Suprapubic skin (tissue), 4 donors: ENCODE data around the gene ANKMY1. TPM values are rescaled to one million over a fixed set of nuclear protein-coding genes. Genes with fewer than 3 reads are reported as not detected.

ENCODE experiments used
- DNase-seq, 2 donors: peaks; one replicate each; pipeline ENCODE4 v3.0.0-alpha.2; 2019; ENCODE audit warnings: low spot score in 2 of 2
- H3K27ac ChIP-seq: fragments of 200-600 bp; sonication (generic); one replicate; pipeline ENCODE4 v1.5.1; 2019
- H3K27me3 ChIP-seq: fragments of 200-600 bp; sonication (generic); one replicate; pipeline ENCODE4 v1.5.1; 2019
- H3K36me3 ChIP-seq: fragments of 200-600 bp; sonication (generic); one replicate; pipeline ENCODE4 v1.5.1; 2019
- H3K4me1 ChIP-seq: fragments of 200-600 bp; sonication (generic); one replicate; pipeline ENCODE4 v1.5.1; 2019
- H3K4me3 ChIP-seq: fragments of 200-600 bp; sonication (generic); one replicate; pipeline ENCODE4 v1.5.1; 2019; ENCODE audit warnings: mild to moderate bottlenecking
- H3K9me3 ChIP-seq: fragments of 200-600 bp; sonication (generic); one replicate; pipeline ENCODE4 v1.5.1; 2019
- CTCF ChIP-seq, 2 donors: fragments of 200-600 bp in 1 of 2; fragments of 450-650 bp in 1 of 2; sonication (generic) in 1 of 2; IDR thresholded peaks; one replicate each; pipeline ENCODE4 v1.5.1; 2016 to 2019; ENCODE audit warnings: antibody characterized with exemption in 2 of 2, mild to moderate bottlenecking in 1 of 2, moderate library complexity in 1 of 2
- EP300 ChIP-seq: sonication (generic); formaldehyde crosslinking; IDR thresholded peaks from one replicate; pipeline ENCODE4 v1.6.1; 2017; ENCODE audit warnings: antibody characterized with exemption
- POLR2A ChIP-seq, 2 donors: fragments of 450-650 bp; IDR thresholded peaks; one replicate each; pipeline ENCODE4 v1.6.1; 2017; ENCODE audit warnings: antibody characterized with exemption in 2 of 2, mild to moderate bottlenecking in 2 of 2, moderate library complexity in 2 of 2
- POLR2AphosphoS5 ChIP-seq, 3 donors: sonication (generic); formaldehyde crosslinking; IDR thresholded peaks; one replicate each; pipeline ENCODE4 v1.6.1; 2017; ENCODE audit warnings: antibody characterized with exemption in 3 of 3
- WGBS: methylation state at CpG from one replicate; pipeline ENCODE4 v1.1.5; 2018; 5-methylcytosine and 5-hydroxymethylcytosine counted together
- total RNA-seq, 4 donors: library from RNA; depleted of rRNA; stranded (reverse); fragments of >200 nt; gene quantifications; one replicate each; pipeline ENCODE4 v1.1.0, GENCODE V29; 2016

The ANKMY1 gene
- total RNA-seq, 4 donors from 2014 or later = 12.2 to 52.1 (median 23.0) TPM

GRCh38 chr2:240594511-240595380 is 37.0 kb upstream of the ANKMY1 start:
- WGBS = 65% methylated on average over 8 of the region's 34 CpGs
- TF ChIP-seq CTCF (IDR thresholded peaks at IDR 0.05) = no peak
- TF ChIP-seq POLR2A (IDR thresholded peaks at IDR 0.05) = no peak
- TF ChIP-seq EP300 = no peak
- TF ChIP-seq POLR2AphosphoS5 (IDR thresholded peaks at IDR 0.05) = no peak
- no peaks in the 10 kb centered on the region for H3K4me1 ChIP-seq
- DNase-seq = peak; percentile 57 to 75
- no peaks in the 10 kb centered on the region for H3K9me3 ChIP-seq
- peaks cover 68% of the 10 kb centered on the region for H3K36me3 ChIP-seq
- no peak overlapping the region for H3K27ac ChIP-seq
- H3K27me3 ChIP-seq = no peaks in the 10 kb centered on the region
- no peak overlapping the region for H3K4me3 ChIP-seq

DNA sequence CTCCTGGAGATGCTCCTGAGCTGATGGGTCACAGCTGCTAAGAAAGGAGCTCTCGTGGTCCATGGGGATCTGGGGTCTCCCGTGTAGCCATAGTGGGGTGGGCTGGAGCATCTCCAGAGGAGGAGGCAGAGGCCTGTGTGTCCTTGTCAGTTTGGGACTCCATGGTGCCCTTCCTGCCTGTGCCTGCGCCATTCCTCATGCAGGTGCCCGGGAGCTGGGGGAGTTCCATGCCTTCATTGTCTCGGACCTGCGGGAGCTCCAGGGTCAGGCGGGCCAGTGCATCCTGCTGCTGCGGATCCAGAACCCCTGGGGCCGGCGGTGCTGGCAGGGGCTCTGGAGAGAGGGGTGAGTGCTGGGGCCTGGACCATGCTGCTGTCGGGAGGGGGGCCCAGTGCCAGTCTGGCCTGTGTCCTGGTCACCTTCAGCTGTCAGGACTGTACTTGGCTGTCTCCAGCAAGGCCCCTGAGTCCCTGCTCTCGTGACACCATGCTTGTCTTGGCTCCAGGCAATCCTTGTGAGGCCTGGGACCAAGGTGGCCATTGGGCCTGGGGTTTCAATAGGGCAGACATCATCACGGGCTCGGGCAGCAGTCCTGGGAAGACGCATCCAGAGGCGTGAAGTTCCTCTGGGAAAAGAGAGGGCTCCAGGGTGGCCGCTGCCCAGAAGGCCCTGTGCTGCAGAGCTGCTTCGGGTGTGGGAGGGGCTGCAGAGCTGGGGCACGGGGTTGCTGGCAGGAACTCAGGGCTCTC is 36.1 kb upstream of the ANKMY1 start:
- Histone ChIP-seq H3K36me3 (peaks cover 64% of the 10 kb centered on the region), H3K4me3 (no peak overlapping the region), H3K27me3 (no peaks in the 10 kb centered on the region), H3K4me1 (no peaks in the 10 kb centered on the region), H3K27ac (no peak overlapping the region), H3K9me3 (no peaks in the 10 kb centered on the region)
- DNase-seq = peak; percentile 51 to 70
- 90% methylated on average over 8 of the region's 19 CpGs for WGBS
- TF ChIP-seq CTCF (IDR thresholded peaks at IDR 0.05) = no peak
- TF ChIP-seq POLR2AphosphoS5 (IDR thresholded peaks at IDR 0.05) = no peak
- no peak for TF ChIP-seq EP300
- TF ChIP-seq POLR2A (IDR thresholded peaks at IDR 0.05) = no peak

DNA sequence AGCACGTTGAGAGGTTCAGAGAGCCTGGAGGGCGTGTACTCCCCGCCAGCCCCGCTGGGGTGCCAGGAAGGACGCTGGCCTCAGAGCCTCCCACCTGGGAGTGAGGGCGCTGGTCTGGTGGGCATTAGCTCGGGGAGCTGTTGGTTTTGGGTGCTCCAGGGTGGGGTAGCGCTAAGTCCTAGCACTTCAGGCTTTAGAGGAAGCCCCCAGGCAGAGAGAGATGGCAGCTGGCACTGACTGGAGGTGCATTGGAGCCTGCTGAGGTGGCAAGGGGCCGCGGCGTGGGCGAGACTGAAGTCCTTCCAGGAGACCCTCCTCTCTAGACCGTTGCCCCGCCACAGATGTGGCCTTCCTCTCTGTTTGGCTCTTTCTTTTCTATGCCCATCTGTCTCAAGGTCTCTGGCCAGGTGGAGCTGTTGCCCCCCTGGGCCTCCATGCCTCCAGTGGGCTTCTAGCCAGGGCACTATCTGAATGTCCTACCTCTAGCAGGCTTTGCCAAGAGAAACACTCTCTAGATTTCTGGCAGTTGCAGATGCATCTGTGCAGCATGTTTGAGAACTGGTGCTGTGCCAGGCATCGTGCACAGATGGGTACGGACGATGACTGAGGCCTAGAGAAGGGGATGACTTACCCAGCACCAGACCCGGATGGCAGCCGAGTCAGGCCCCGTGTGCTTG is 35.4 kb upstream of the ANKMY1 start:
- Histone ChIP-seq H3K27ac (no peak overlapping the region), H3K4me3 (no peak overlapping the region), H3K4me1 (peaks cover 6% of the 10 kb centered on the region), H3K9me3 (no peaks in the 10 kb centered on the region), H3K36me3 (peaks cover 57% of the 10 kb centered on the region), H3K27me3 (no peaks in the 10 kb centered on the region)
- TF ChIP-seq POLR2AphosphoS5 (IDR thresholded peaks at IDR 0.05) = no peak
- TF ChIP-seq POLR2A (IDR thresholded peaks at IDR 0.05) = no peak
- no peak for TF ChIP-seq CTCF (IDR thresholded peaks at IDR 0.05)
- no peak for TF ChIP-seq EP300
- 87% methylated on average over 20 of the region's 20 CpGs for WGBS
- DNase-seq = peak in 1 of 2 donors; percentile 46

DNA sequence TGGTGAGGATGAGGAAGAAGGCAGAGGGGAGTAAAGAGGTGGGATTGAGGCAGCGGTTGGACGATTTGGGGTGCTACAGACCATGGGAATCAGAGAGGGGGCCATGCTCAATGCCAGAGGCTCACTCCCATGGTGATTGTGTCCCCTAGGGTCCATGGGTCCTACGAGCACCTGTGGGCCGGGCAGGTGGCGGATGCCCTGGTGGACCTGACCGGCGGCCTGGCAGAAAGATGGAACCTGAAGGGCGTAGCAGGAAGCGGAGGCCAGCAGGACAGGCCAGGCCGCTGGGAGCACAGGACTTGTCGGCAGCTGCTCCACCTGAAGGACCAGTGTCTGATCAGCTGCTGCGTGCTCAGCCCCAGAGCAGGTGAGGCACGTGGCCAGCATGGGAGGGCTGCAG is 34.0 kb upstream of the ANKMY1 start:
- H3K4me1 ChIP-seq = peaks cover 18% of the 10 kb centered on the region
- H3K27ac ChIP-seq = no peak overlapping the region
- H3K4me3 ChIP-seq = no peak overlapping the region
- WGBS = 94% methylated on average over 9 of the region's 13 CpGs
- no peak for DNase-seq
- no peaks in the 10 kb centered on the region for H3K27me3 ChIP-seq
- peaks cover 45% of the 10 kb centered on the region for H3K36me3 ChIP-seq
- no peak for TF ChIP-seq EP300
- TF ChIP-seq CTCF (IDR thresholded peaks at IDR 0.05) = no peak
- no peak for TF ChIP-seq POLR2A (IDR thresholded peaks at IDR 0.05)
- H3K9me3 ChIP-seq = no peaks in the 10 kb centered on the region

DNA sequence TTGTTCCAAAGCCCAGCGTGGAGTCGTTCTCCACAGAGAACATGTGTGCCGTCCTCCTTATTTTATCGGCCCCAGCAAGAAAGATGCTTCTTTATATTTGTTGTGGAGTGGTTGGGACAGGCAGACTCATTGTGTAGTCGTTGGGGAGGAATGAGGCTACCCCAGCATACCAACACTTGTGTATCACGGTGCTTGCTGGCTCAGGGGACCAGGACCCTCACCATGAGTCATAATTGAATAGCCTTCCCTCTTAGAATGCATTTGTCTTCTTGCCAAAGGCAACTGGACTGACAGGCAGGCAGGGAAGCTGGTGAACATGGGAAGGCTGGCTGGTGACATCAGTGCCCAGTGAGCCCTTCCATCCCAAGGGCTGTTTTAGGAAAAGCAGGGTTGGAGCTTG is 33.4 kb upstream of the ANKMY1 start:
- TF ChIP-seq EP300 = no peak
- no peak for TF ChIP-seq CTCF (IDR thresholded peaks at IDR 0.05)
- no peak for TF ChIP-seq POLR2AphosphoS5 (IDR thresholded peaks at IDR 0.05)
- no peak for TF ChIP-seq POLR2A (IDR thresholded peaks at IDR 0.05)
- DNase-seq = no peak
- H3K36me3 ChIP-seq = peaks cover 41% of the 10 kb centered on the region
- peaks cover 18% of the 10 kb centered on the region for H3K4me1 ChIP-seq
- no peaks in the 10 kb centered on the region for H3K27me3 ChIP-seq
- WGBS = 68% methylated on average over 4 of the region's 6 CpGs
- H3K27ac ChIP-seq = no peak overlapping the region
- no peak overlapping the region for H3K4me3 ChIP-seq
- no peaks in the 10 kb centered on the region for H3K9me3 ChIP-seq
